HG03060 (cell line): ENCODE data around the gene MTERF4.
"Not testable (repeated sequence)": the region's sequence is repeated elsewhere in the genome, so short reads cannot be mapped to it uniquely, and the experiment has no call there.

Experiments used
- ATAC-seq: cut with Tn5 transposase; IDR thresholded peaks from one replicate; pipeline ENCODE4 v1.9.1; 2021; ENCODE audit warnings: low read depth, moderate number of reproducible peaks; ENCODE audit not compliant: unreplicated experiment

MTERF4 gene

DNA sequence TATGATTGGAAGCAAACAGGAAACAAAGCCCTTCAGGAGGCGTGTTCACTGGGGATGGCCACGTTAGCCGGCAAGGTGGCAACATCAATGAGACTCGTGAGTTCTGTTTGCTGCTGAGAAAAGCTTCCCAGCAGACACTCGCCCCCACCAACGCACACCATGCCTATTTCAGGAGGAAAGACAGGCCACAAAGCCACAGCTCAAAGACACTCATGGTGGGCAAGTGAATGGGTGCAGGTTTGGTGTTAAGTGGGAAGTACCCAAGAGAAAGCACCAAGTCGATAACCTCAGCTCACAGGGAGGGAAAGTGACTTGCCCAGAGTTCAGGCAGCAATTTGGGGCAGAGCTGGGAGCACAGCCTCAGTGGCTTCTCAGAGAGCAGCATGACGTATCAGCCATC is 10.5 kb upstream of the MTERF4 start:
- no peak for ATAC-seq

DNA sequence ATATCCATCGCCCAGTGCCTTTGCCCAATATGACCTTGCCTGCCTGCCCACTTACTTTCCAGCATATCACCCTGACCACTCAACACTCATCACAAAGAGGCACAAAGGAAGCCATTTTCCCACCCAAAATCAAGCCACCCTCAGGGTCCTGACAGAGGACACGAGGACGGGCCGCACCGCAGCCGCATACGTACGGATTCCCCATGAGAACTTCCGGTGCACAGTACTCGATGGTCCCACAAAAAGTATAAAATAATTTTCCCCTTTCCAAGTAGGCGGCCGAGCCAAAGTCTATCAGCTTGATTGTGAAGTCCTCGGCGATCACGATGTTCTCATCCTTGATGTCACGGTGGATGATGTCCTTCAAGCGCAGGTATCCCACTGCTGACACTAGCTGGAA is 10.0 kb upstream of the MTERF4 start:
- ATAC-seq: no peak

DNA sequence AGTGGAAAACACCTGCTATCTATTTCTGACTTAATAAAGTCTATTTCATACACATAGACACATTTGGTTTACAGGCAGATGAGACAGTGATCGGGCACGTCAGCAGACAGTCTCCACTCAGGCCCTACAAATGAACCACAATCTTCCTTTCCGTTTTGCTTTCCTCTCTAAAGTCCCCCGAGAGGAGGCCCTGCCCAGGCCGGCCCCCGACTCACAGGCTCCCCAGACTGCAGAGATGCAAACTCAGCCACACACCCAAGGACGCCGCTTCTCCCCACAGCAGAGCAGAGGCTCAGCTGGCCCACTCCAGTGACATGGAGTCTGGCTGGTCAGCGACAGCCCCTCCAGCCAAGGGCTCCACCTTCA is 9.3 kb upstream of the MTERF4 start:
- no peak for ATAC-seq

DNA sequence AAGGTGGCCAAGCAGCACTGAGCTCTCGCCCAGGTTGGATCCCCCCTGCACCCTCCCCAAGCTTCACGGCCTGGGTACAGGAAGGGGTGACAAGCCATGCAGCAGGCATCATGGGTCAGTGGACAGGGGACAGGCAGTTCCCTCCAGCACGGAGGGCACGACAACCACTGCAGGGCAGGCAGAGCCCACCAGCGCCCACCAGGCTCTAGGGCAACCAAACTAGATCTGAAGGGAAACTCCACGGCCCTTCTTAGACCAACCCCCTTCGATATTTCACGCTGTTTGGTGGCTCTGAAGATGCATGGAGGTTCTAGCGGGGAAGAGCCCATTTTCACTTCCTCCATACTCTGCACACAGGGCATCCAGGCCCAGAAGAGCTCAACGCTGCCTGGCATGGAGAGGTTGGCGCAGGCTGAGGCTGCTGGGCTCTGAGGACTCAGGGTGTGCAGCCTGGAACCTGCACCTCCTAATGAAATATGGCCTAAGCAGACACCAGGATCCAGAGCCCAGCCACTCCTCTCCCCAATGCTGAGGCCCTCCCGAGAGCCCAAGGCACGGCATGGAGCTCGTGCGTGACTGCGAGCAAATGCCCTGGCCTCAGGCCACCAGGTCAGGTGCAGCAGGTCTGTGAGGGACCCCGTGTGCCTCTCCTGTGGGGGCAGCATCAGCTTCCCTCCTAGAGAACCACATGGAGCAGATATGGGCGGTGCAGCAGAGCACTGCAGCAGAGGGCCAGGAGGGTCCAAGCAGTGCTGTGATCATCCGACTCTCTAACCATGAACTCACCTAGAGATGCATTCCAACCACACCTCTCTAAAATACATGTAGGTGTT is 8.7 kb upstream of the MTERF4 start:
- no peak for ATAC-seq

DNA sequence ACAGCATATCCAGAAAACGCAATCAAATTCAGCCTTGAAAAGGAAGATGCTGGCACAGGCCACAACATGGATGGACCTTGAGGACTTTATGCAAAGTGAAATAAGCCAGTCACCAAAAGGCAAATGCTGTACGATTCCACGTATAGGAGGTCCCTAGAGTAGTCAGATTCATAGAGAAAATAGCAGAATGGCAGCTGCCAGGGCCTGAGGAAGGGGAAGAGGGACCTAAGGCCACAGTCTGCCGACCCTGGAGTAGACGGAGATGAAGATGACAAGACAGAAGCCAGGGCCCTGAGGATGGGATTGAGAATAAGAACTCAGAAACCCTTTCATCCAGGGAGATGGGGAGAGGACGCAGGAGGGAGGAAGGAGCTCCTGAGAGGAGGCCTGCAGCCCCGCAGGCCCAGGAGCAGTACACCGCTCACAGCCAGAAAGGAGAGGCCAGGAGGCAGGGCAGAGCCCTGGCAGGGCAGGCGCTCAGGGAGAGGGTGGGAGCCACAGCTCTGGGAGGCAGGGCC is 8.1 kb upstream of the MTERF4 start:
- no peak for ATAC-seq

DNA sequence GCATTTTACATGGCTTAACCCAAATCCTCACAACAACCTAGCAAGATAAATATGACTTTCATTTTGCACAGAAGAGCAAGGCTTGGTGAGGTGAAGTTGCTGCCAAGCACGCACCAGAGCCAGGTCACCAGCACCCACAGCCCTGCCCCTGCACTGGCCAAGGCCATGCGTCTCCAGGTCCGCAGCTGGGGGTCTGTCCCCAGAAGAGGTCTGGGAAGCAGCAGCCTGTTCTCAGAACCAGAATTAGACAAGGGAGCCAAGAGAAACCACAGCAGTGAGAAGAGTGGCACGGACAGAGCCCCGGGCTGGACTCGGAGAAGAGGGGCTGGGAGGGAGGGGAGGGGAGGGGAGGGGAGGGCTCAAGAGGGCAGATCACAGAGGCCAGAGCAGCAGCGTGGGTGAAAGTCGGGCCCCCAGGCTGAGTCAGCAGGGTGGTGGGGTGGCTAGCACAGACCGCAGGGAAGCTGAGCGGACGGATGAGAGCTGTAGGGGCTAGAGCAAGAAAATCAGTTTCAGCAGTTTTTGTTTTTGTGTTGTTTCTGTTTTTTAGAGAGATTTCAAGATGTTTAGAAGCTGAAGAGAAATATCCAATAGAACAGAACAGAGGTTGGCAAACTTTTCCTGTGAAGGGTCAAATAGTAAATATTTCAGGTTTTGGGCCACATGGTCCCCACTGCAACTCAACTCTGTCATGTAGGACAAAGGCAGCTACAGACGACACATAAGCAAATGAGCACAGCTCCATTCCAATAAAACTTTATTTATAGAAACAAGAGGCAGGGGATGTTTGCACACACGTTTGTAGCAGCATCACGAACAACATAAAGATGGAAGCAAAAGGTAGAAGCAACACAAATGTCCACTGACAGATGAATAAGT is 7.4 kb upstream of the MTERF4 start:
- ATAC-seq: no peak

DNA sequence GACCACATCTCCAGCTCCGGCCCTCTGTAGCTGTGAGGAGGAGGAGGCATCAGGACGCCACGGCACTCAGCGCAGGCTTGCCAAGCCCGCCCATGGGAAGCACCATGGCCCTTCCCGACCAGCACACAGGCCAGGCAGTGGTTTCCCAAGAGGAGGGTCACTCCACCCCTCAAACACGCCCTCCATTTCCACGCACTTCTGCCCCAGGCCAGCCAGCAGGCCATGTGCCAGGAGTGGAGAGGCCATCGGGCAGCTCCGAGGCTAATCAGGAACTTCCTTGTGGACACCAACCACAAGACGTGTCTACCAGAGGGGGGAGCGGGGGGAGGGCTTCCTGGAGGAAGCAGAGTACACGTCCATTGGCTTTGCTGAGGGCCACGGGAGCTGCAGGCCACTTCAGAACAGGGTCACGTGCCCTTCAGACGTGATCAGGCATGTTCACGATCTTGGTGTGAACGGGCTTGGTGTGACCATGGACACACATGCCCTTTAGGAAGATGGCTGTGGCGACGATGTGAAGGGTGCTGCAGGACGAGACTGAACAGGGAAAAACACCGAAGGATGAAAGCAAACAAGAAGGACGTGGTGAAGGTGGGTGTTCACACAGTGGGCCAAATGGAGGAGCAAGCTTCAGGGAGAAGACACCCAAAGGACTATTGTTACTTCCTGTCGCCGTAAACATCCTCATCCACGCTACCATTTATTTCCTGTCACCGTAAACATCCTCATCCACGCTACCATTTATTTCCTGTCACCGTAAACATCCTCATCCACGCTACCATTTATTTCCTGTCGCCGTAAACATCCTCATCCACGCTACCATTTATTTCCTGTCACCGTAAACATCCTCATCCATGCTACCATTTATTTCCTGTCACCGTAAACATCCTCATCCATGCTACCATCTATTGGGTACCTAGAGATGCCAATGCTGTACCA is 6.5 kb upstream of the MTERF4 start:
- no peak for ATAC-seq

DNA sequence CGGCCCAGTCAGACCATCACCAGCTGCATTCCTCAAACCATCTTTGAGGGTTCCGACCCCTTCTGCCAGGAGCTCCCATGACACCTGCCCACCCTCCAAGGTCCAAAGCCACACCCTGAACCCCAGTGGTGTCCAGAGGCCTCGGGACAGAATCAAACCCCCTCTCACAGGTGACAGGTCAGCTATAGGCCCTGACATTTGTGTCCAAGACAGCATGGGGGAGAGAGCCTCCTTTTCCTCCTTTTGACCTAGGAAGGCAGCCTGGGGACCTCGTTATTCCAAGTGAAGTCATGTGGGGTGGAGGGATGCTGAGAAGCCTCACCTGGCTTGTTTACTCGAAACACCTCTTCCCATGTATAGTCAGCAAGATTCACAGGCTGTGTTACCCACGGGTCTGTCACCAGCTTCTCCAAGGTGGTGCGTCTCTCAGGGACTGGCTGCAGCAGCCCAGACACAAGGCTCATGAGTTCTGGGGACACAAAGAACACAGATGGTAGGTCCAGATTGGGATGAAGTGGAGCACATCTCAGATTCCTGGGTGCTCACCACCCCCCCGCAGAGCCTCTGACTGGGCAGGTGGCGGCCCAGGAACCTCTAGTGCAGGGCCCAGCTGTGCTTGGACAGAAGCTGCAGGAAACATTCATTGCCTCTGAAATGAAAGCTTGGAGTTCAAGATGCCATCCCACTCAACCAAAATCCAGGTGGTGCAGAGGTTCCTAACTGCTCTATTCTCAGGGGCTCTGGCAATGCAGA is 5.1 kb upstream of the MTERF4 start:
- ATAC-seq: no peak

DNA sequence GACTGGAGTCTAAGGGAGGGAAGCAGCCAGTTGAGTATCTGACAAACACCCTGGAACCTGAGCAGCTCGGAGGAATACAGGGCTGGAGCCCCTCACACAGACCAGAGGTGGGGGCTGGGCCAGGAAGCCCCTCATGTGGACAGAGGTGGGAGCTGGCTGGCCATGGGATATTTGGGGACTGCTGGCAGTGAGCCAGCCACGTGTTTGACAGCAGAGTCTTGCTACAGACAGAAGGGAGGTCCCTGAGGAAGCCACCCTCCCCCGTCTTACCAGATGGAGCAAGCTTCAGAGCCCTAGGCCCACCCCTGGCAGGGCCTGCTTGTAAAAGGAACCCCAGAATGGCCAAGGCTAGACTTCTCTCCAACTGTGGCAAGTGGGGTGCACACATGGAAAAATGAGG is 3.6 kb upstream of the MTERF4 start:
- no peak for ATAC-seq

DNA sequence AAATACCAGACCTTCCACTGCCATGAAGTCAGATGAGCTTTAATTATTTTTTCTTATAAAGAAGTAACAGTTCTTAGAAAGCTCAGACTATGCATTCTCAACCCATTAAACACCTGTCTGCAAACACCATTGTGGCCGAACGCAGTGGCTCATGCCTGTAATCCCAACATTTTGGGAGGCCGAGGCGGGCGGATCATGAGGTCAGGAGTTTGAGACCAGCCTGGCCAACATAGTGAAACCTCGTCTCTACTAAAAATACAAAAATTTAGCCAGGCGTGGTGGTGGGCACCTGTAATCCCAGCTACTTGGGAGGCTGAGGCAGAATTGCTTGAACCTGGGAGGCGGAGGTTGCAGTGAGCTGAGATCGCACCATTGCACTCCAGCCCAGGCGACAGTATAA is 2.5 kb upstream of the MTERF4 start:
- not testable (repeated sequence) for ATAC-seq

DNA sequence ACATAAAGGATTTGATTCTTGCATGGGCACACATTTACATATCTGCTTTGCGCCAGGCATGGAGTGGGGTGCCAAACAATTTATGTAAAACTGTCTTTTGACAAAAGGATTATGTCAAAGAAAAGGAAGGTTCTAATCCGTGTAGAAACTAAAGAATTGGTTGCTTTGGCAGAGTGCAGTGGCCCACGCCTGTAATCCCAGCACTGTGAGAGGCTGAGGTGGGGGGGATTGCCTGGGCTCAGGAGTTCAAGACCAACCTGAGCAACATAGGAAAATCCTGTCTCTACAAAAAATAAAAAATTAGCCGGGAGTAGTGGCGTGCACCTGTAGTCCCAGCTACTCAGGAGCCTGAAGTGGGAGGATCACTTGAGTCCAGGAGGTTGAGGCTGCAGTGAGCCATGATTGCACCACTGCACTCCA is 1.1 kb upstream of the MTERF4 start:
- no peak for ATAC-seq

DNA sequence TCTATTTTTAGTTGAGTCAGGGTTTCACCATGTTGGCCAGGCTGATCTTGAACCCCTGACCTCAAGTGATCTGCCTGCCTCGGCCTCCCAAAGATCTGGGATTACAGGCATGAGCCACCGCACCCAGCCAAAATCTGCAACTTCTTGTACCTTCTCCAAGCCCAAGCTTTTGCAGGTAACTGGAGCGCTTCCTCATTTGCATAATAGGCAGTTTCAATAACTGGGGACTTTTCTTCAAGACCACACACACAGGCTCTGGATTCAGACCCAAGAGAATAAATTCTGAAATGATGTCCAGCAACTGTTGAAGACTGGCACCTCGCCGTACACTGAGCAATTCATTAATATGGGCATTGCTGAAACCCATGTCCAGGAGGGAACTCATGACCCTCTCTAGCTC is 2.8 kb downstream of the MTERF4 start:
- no peak for ATAC-seq

DNA sequence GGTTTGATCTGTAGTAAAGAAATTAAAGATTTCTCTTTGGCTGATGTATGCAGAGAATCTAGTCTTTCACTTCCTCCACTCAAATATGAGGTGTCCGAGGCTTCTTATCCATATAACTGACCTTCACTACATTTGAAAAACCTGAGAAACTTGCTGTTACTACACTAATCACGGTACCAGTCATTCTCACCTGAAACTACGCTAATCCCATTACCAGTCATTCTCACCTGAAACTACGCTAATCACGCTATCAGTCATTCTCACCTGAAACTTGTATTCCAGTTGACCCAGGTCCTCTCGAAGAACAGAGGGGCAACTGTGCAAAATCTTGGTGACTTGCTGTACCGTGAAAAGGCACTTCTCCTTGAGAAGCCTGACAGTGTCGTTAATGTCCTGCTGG is 5.1 kb downstream of the MTERF4 start:
- ATAC-seq: peak; percentile 39

DNA sequence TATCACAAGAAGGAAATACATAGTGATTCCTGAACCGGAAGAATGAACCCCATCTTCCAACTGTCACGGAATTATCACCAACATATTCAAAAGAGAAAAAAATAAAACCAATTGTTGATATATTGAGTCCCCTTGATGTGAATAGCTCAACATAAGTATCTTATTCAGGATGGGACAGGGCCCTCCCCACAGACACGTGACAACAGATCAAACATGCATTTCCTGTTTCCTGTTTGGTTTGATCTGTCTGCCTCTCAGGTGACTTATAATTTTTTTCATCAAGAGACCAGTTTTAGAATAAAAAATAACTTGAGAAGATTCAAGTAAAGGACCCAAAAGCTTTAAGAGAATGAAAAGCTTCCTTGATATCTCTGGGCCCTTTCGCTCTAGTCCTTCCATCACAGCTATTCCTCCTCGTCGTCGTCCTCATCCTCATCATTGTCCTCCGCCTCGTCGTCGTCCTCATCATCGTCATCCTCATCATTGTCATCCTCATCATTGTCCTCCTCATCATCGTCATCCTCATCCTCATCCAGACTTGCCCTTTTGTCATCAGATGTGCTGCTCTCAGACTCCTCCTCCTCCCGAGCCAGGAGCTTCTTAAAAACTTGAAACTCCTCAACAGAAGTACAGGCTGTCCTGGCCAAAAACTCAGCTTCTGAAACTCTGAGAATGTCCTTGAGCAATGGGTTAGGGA is 6.3 kb downstream of the MTERF4 start:
- ATAC-seq: no peak

DNA sequence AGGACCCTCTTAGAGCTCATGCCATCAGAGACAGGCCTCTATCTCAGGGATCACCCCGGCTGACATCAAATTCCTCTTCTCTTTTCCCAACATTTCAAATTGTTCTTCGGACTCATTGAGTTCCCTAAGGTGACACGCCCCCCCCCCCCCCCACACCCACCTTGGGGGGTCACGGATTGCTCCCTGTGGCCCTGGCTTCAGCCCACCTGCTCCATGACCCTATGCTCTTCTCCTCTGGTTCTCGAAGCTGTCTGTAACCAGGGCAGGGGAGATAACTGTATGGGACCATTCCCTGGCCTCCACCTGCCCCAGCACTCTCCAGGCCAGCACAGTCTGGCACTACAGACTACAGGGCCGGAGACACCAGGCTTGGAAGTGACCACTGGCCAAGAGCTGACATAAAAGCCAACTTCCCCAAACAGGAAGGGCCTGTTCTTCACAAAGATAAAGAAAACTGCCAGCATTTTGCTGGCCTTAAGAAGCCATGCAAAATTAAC is 7.1 kb downstream of the MTERF4 start:
- no peak for ATAC-seq

DNA sequence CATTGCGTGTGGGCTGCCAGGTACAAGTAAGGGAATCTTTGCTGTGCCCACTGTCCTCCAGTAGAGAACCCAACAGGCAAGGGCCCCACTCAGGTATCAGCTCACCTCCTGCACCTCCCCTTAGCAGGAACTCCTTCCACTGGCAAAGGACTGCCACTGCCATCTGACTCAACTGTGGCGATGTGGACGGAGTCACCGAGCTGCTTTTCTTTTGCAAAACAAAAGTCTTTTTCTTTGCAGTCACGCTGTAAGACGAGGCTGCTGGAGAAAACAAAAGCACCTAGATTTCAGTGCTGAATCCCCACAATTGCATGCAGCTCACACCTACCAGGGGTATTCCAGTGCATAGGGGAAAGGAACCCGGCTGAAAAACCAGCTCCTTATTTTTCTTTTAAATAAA is 7.9 kb downstream of the MTERF4 start:
- ATAC-seq: no peak

DNA sequence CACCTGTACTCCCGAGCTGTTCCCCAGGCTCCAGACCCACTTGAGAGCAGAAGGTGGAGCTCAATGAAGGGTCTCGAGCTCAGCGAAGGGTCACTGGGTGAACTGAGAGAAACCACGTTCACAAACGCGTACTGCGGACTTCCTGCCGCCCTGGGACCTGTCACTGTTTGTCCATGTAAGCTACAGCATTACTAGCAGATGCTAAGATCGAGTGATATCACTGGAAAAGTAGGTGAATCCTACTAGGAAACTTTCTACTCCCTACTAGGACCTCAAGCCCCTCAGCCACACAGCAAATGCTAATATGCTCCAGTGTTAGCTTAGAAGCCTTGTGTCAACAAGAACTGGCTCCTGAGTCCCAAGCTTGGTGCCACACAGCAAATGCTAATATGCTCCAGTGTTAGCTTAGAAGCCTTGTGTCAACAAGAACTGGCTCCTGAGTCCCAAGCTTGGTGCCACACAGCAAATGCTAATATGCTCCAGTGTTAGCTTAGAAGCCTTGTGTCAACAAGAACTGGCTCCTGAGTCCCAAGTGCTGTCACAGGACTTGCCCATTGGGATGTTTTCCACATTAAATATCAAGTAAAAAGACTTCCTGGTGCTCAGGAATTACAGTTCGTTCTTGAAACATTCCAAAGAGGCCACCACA is 8.8 kb downstream of the MTERF4 start:
- not testable (repeated sequence) for ATAC-seq

DNA sequence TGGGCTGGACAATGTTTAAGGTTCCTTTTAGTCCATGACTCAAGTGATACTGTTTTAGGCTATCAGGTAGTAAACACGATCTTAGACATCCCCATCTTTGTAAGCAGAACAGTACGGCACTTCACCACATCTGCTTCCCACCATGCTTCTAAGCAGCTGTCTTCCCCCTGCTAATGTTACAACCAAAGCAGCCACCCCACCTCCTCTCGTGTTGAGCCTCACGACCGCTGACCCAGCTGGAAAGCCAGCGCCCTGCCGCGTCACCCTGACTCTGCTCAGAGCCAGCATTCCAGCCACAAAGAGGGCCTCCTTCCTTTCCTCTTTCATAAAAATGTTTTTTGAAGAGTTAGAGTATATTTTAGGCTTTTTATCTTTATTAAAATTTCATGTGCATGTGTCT is 9.4 kb downstream of the MTERF4 start:
- ATAC-seq: no peak
